H9 (cell line): ENCODE results near the gene SPPL3. TPM values are rescaled to one million over a fixed set of nuclear protein-coding genes. Genes with fewer than 3 reads are reported as not detected.

Experiments
- DNase-seq: peaks from one replicate; pipeline ENCODE4 v3.0.0-alpha.2; 2017
- H2AFZ ChIP-seq: one replicate; pipeline ENCODE4 v1.6.1; 2013; ENCODE audit warnings: mild to moderate bottlenecking, low read length, control low read depth, moderate library complexity
- H2AK5ac ChIP-seq: 2 replicates; pipeline ENCODE4 v1.6.1; 2013; ENCODE audit warnings: low read length, control low read depth, mixed read lengths; ENCODE audit not compliant: insufficient read length
- H2BK120ac ChIP-seq: one replicate; pipeline ENCODE4 v1.6.1; 2013; ENCODE audit warnings: low read depth, mild to moderate bottlenecking, low read length, control low read depth, inconsistent platforms; ENCODE audit not compliant: poor library complexity, severe bottlenecking
- H2BK12ac ChIP-seq: 2 replicates; pipeline ENCODE4 v1.6.1; 2013; ENCODE audit warnings: low read length, control low read depth, mixed read lengths, low read depth; ENCODE audit not compliant: insufficient read length
- H2BK15ac ChIP-seq: 2 replicates; pipeline ENCODE4 v1.6.1; 2013; ENCODE audit warnings: low read depth, low read length, control low read depth
- H2BK20ac ChIP-seq: one replicate; pipeline ENCODE4 v1.6.1; 2013; ENCODE audit warnings: low read depth, mild to moderate bottlenecking, low read length, control low read depth, inconsistent platforms; ENCODE audit not compliant: poor library complexity, severe bottlenecking
- H2BK5ac ChIP-seq: 2 replicates; pipeline ENCODE4 v1.6.1; 2013; ENCODE audit warnings: low read length, control low read depth, mixed read lengths; ENCODE audit not compliant: insufficient read length
- H3K14ac ChIP-seq: 2 replicates; pipeline ENCODE4 v1.6.1; 2013; ENCODE audit warnings: low read length, control low read depth; ENCODE audit not compliant: insufficient read depth
- H3K18ac ChIP-seq: 2 replicates; pipeline ENCODE4 v1.6.1; 2013; ENCODE audit warnings: low read depth, mild to moderate bottlenecking, mixed read lengths, low read length, control low read depth; ENCODE audit not compliant: insufficient read length
- H3K23ac ChIP-seq: 2 replicates; pipeline ENCODE4 v1.6.1; 2013; ENCODE audit warnings: low read length, control low read depth, mixed read lengths, low read depth; ENCODE audit not compliant: insufficient read length
- H3K23me2 ChIP-seq: 2 replicates; pipeline ENCODE4 v1.6.1; 2013; ENCODE audit warnings: low read depth, mild to moderate bottlenecking, mixed read lengths, low read length, control low read depth; ENCODE audit not compliant: insufficient read length, poor library complexity, severe bottlenecking
- H3K27ac ChIP-seq: 2 replicates; pipeline ENCODE4 v1.5.1; 2013; ENCODE audit warnings: low read length, control low read depth, mixed read lengths, low read depth; ENCODE audit not compliant: insufficient read length
- H3K27me3 ChIP-seq: 2 replicates; pipeline ENCODE4 v1.6.1; 2013; ENCODE audit warnings: low read length, control low read depth, inconsistent platforms; ENCODE audit not compliant: insufficient read depth
- H3K4ac ChIP-seq: 2 replicates; pipeline ENCODE4 v1.6.1; 2013; ENCODE audit warnings: low read depth, mild to moderate bottlenecking, control low read depth, inconsistent platforms, low read length, moderate library complexity
- H3K4me1 ChIP-seq: 2 replicates; pipeline ENCODE4 v1.6.1; 2013; ENCODE audit warnings: low read length, control low read depth, inconsistent platforms; ENCODE audit not compliant: insufficient read depth
- H3K4me2 ChIP-seq: 2 replicates; pipeline ENCODE4 v1.6.1; 2013; ENCODE audit warnings: low read length, control low read depth, mixed read lengths; ENCODE audit not compliant: insufficient read length, insufficient read depth
- H3K56ac ChIP-seq: 2 replicates; pipeline ENCODE4 v1.6.1; 2013; ENCODE audit warnings: low read depth, mild to moderate bottlenecking, mixed read lengths, low read length, control low read depth; ENCODE audit not compliant: insufficient read length
- H3K79me1 ChIP-seq: 2 replicates; pipeline ENCODE4 v1.6.1; 2013; ENCODE audit warnings: low read depth, mild to moderate bottlenecking, moderate library complexity, low read length, control low read depth, inconsistent platforms; ENCODE audit not compliant: insufficient read depth, poor library complexity, severe bottlenecking
- H3K79me2 ChIP-seq: 2 replicates; pipeline ENCODE4 v1.6.1; 2013; ENCODE audit warnings: low read length, control low read depth, inconsistent platforms; ENCODE audit not compliant: insufficient read depth
- H3K9ac ChIP-seq: 2 replicates; pipeline ENCODE4 v1.6.1; 2013; ENCODE audit warnings: low read length, control low read depth, mixed read lengths; ENCODE audit not compliant: insufficient read length; ENCODE audit errors: extremely low read depth
- H3K9me3 ChIP-seq: one replicate; pipeline ENCODE4 v1.6.1; 2013; ENCODE audit warnings: low read depth, low read length, inconsistent platforms; ENCODE audit not compliant: control insufficient read depth
- H3T11ph ChIP-seq: one replicate; pipeline ENCODE4 v1.6.1; 2013; ENCODE audit warnings: mild to moderate bottlenecking, low read length, control low read depth, inconsistent platforms
- H4K20me1 ChIP-seq: one replicate; pipeline ENCODE4 v1.6.1; 2013; ENCODE audit not compliant: control insufficient read depth, insufficient read length, insufficient read depth
- H4K5ac ChIP-seq: 2 replicates; pipeline ENCODE4 v1.6.1; 2013; ENCODE audit warnings: low read depth, mild to moderate bottlenecking, mixed read lengths, low read length, control low read depth; ENCODE audit not compliant: insufficient read length
- H4K8ac ChIP-seq: replicated peaks from 2 replicates; pipeline ENCODE4 v1.6.1; 2013; ENCODE audit warnings: low read length, control low read depth, mixed read lengths, low read depth; ENCODE audit not compliant: insufficient read length
- H4K91ac ChIP-seq: 2 replicates; pipeline ENCODE4 v1.6.1; 2013; ENCODE audit warnings: low read depth, mild to moderate bottlenecking, moderate library complexity, mixed read lengths, low read length, control low read depth; ENCODE audit not compliant: insufficient read length
- H3K27ac Mint-ChIP-seq, 3 experiments: 2 replicates in 2 of 3; 3 replicates in 1 of 3; pipeline ENCODE4 v1.8.0; 2020 to 2021; ENCODE audit warnings: mixed read lengths in 3 of 3, mild to moderate bottlenecking in 1 of 3, moderate library complexity in 1 of 3
- H3K27me3 Mint-ChIP-seq: 2 replicates; pipeline ENCODE4 v1.8.0; 2021; ENCODE audit warnings: low read depth, mild to moderate bottlenecking, moderate library complexity, mixed read lengths
- H3K36me3 Mint-ChIP-seq, 3 experiments: 2 replicates in 2 of 3; 3 replicates in 1 of 3; pipeline ENCODE4 v1.8.0; 2020 to 2021; ENCODE audit warnings: low read depth in 3 of 3, mixed read lengths in 3 of 3; ENCODE audit not compliant: insufficient read depth in 1 of 3
- H3K4me1 Mint-ChIP-seq, 2 experiments: 2 replicates each; pipeline ENCODE4 v1.8.0; 2020; ENCODE audit warnings: mixed read lengths in 2 of 2
- H3K4me3 Mint-ChIP-seq, 2 experiments: 2 replicates in 1 of 2; 3 replicates in 1 of 2; pipeline ENCODE4 v1.8.0; 2020 to 2021; ENCODE audit warnings: mild to moderate bottlenecking in 2 of 2, mixed read lengths in 2 of 2, moderate library complexity in 1 of 2
- H3K9me3 Mint-ChIP-seq, 2 experiments: 2 replicates in 1 of 2; 3 replicates in 1 of 2; pipeline ENCODE4 v1.8.0; 2020; ENCODE audit warnings: mild to moderate bottlenecking in 2 of 2, mixed read lengths in 2 of 2, moderate library complexity in 1 of 2
- CTCF ChIP-seq: fragments of 200-600 bp; sonication (generic); conservative IDR thresholded peaks from 3 replicates; pipeline ENCODE4 v1.8.0; 2021; ENCODE audit warnings: antibody characterized with exemption, mild to moderate bottlenecking
- WGBS: extraction: QIAGEN DNeasy Blood & Tissue Kit; methylation state at CpG from one replicate; pipeline ENCODE4 v1.1.7; 2013; ENCODE audit warnings: missing lambda C conversion rate, low lambda C conversion rate, mixed read lengths; ENCODE audit not compliant: insufficient read length; ENCODE audit errors: extremely low coverage; 5-methylcytosine and 5-hydroxymethylcytosine counted together
- total RNA-seq: library from RNA; stranded (reverse); gene quantifications from 2 replicates; pipeline ENCODE4 v1.2.1, GENCODE V29; 2021

SPPL3 gene
- total RNA-seq, 1 experiment from 2014 or later = 46.3 TPM

GRCh38 chr12:120740871-120741270, 163.3 kb downstream of the SPPL3 start:
- H3K27ac Mint-ChIP-seq = no peak overlapping the region

More at GRCh38 chr12:120740871-120741270, 163.3 kb downstream of the SPPL3 start:
- WGBS = no CpG with 5 or more reads among the region's 15 CpGs
- TF ChIP-seq CTCF = no peak
- Histone ChIP-seq H3K4me2 (no peak overlapping the region), H2BK120ac (no peak overlapping the region), H3K4ac (no peak overlapping the region), H3K27ac (no peak overlapping the region), H3T11ph (no peak overlapping the region), H3K23me2 (no peaks in the 10 kb centered on the region), H3K9me3 (no peaks in the 10 kb centered on the region), H3K79me2 (no peaks in the 10 kb centered on the region), H4K5ac (no peak overlapping the region), H3K23ac (no peak overlapping the region), H3K9ac (no peak overlapping the region), H2AK5ac (no peak overlapping the region), H3K14ac (no peak overlapping the region; the same call in 1 of the 2 replicates), H2BK15ac (no peak overlapping the region), H4K8ac (no peak overlapping the region), H4K20me1 (no peaks in the 10 kb centered on the region), H3K27me3 (no peaks in the 10 kb centered on the region), H2BK5ac (no peak overlapping the region), H3K56ac (no peak overlapping the region), H3K18ac (no peak overlapping the region), H3K4me1 (no peaks in the 10 kb centered on the region), H2BK12ac (no peak overlapping the region), H2AFZ (no peak overlapping the region), H2BK20ac (no peak overlapping the region), H4K91ac (no peak overlapping the region), H3K79me1 (no peaks in the 10 kb centered on the region)
- no peaks in the 10 kb centered on the region for H3K9me3 Mint-ChIP-seq
- no peak overlapping the region for H3K4me3 Mint-ChIP-seq
- no peak for DNase-seq
- no peaks in the 10 kb centered on the region for H3K4me1 Mint-ChIP-seq
- H3K27me3 Mint-ChIP-seq = no peaks in the 10 kb centered on the region
- no peaks in the 10 kb centered on the region for H3K36me3 Mint-ChIP-seq
